HepG2 (cell line): Measurements from ENCODE around the gene RASSF4. TPM values are rescaled to one million over a fixed set of nuclear protein-coding genes. Genes with fewer than 3 reads are reported as not detected.

Experiments used
- ELK4 ChIP-seq: sonication (generic); formaldehyde crosslinking; IDR thresholded peaks from 2 replicates; pipeline ENCODE4 v1.9.0; 2021; ENCODE audit warnings: missing genetic modification reagents, borderline replicate concordance
- FIP1L1 ChIP-seq: fragments of 200-400 bp; formaldehyde crosslinking; IDR thresholded peaks from 2 replicates; pipeline ENCODE4 v1.6.1; 2018; ENCODE audit warnings: low read depth, mild to moderate bottlenecking, low read length, moderate library complexity, borderline replicate concordance; ENCODE audit not compliant: insufficient read depth
- KAT7 ChIP-seq: IDR thresholded peaks from 2 replicates; pipeline ENCODE4 v1.6.1; 2018; ENCODE audit warnings: borderline replicate concordance, missing compliant biosample characterization
- MAFF ChIP-seq: IDR thresholded peaks from 2 replicates; pipeline ENCODE4 v1.6.1; 2011; ENCODE audit warnings: low read depth, low read length, improper control_type of control experiment
- MAZ ChIP-seq, 2 experiments: sonication (generic) in 1 of 2; formaldehyde crosslinking in 1 of 2; IDR thresholded peaks; 2 replicates each; pipeline versions ENCODE4 v1.5.0 to v1.6.1; 2012 to 2020; ENCODE audit warnings: low read depth in 2 of 2, mild to moderate bottlenecking in 2 of 2, borderline replicate concordance in 1 of 2, improper control_type of control experiment in 1 of 2, low read length in 1 of 2, missing genetic modification reagents in 1 of 2, moderate library complexity in 1 of 2
- PAXIP1 ChIP-seq: sonication (generic); formaldehyde crosslinking; conservative IDR thresholded peaks from 2 replicates; pipeline ENCODE4 v1.4.0; 2020; ENCODE audit warnings: mild to moderate bottlenecking, missing genetic modification reagents, moderate library complexity
- SP1 ChIP-seq, 2 experiments: fragments of 450-650 bp in 1 of 2; sonication (generic) in 1 of 2; formaldehyde crosslinking in 1 of 2; IDR thresholded peaks; 2 replicates each; pipeline versions ENCODE4 v1.4.0 to v1.6.1; 2016 to 2020; ENCODE audit warnings: missing genetic modification reagents in 1 of 2
- ZNF121 ChIP-seq: sonication (generic); formaldehyde crosslinking; IDR thresholded peaks from 2 replicates; pipeline ENCODE4 v1.5.0; 2020; ENCODE audit warnings: mild to moderate bottlenecking, missing genetic modification reagents
- ZNF142 ChIP-seq: sonication (generic); formaldehyde crosslinking; IDR thresholded peaks from 2 replicates; pipeline ENCODE4 v1.4.0; 2020; ENCODE audit warnings: missing genetic modification reagents
- ZNF281 ChIP-seq: sonication (generic); formaldehyde crosslinking; IDR thresholded peaks from 2 replicates; pipeline ENCODE4 v1.4.0; 2020; ENCODE audit warnings: missing genetic modification reagents, borderline replicate concordance
- ZSCAN21 ChIP-seq: sonication (generic); formaldehyde crosslinking; IDR thresholded peaks from 2 replicates; pipeline ENCODE4 v1.8.0; 2022; ENCODE audit warnings: mild to moderate bottlenecking, missing genetic modification reagents, moderate library complexity, borderline replicate concordance
- polyA plus RNA-seq, 8 experiments: library from polyadenylated mRNA; depleted of rRNA in 3 of 8; stranded (reverse) in 7 of 8; unstranded in 1 of 8; fragments of >200 nt; fragmentation: Illumina TruSeq in 4 of 8; extraction: Trizol in 4 of 8; gene quantifications; 2 replicates each; pipeline versions ENCODE4 v1.2.1 to v1.2.3, GENCODE V29; 2011 to 2016; ENCODE audit warnings: low read depth in 4 of 8, missing spikeins in 1 of 8, mixed read lengths in 1 of 8; ENCODE audit not compliant: insufficient read depth in 1 of 8
- total RNA-seq, 5 experiments: library from RNA; depleted of rRNA; stranded (reverse); fragments of >200 nt; fragmentation: Illumina TruSeq; extraction: Trizol; gene quantifications; 2 replicates each; pipeline ENCODE4 v1.2.3, GENCODE V29; 2016; ENCODE audit warnings: low read depth in 1 of 5

RASSF4 gene
- total and polyA plus RNA-seq, 2 of the 13 experiments (the other 11 are each of a cell fraction or from before 2014, with no cell fraction given) = 34.0 to 51.7 TPM

DNA sequence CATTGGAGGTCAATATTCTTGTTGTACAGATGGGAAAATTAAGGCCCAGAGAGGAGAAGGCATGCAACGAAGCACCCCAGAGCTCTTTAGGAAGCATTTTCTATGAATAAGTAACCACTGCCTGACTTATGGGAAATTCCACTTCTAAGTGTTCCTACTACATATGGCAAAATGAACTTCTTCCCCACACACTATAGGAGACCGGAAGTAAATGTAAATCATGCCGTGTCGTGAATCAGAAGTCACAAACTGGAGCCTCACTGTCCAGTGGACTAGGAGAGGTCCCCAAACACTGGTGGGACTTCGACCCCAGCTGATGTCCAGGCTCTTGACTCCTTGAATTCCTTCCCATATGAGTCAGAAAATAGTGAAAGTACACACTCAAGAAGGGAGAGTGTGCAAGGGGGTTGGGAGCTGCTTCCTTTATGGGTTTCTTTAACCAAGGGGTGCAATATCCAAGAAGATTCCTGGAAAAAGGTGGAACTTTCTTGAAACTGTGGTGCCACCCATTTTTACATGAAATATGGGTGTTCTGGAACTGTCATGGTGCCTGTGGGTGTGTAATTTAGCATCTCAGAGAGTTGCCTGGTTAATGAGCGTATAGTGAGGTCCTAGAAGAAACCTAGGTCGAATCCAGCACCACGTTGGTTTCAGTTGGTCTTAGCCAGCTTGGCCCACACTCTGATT lies 6.7 kb downstream of the RASSF4 start (continued):
- peak; percentile 48; the same call in 1 of the 2 replicates for TF ChIP-seq ZNF281 (CRISPR knock-in tag)
- TF ChIP-seq KAT7 (CRISPR knock-in tag) = no peak
- no peak for TF ChIP-seq ZNF142 (CRISPR knock-in tag)
- no peak for TF ChIP-seq FIP1L1
- no peak for TF ChIP-seq MAFF
- no peak for TF ChIP-seq SP1 (IDR thresholded peaks at IDR 0.05)
- TF ChIP-seq SP1 (CRISPR knock-in tag; IDR thresholded peaks at IDR 0.05) = no peak
- no peak for TF ChIP-seq ZNF121 (CRISPR knock-in tag)
- TF ChIP-seq PAXIP1 (CRISPR knock-in tag) = peak; percentile 66
- TF ChIP-seq ELK4 (CRISPR knock-in tag) = no peak
- TF ChIP-seq MAZ (IDR thresholded peaks at IDR 0.05; ENCODE audit: borderline replicate concordance, low read depth, low read length) = no peak
- TF ChIP-seq MAZ (CRISPR knock-in tag; IDR thresholded peaks at IDR 0.05; ENCODE audit: low read depth) = no peak
- TF ChIP-seq ZSCAN21 (CRISPR knock-in tag) = no peak
